ENCODE measurements around the gene ITM2B. TPM values are rescaled to one million over a fixed set of nuclear protein-coding genes. Genes with fewer than 3 reads are reported as not detected.

Gene ITM2B
- total RNA-seq, 1 experiment from 2014 or later: 179 TPM

GRCh38 chr13:48249018-48249417, 16.0 kb downstream of the ITM2B start:
- no peak for TF ChIP-seq CTCF (IDR thresholded peaks at IDR 0.05; ENCODE audit: unreplicated experiment)
- H3K27me3 Mint-ChIP-seq (ENCODE audit: insufficient read depth, unreplicated experiment): no peaks in the 10 kb centered on the region
- CTCF ChIA-PET: no interaction called here
- BruUV-seq (replicated peaks): no TSS peak
- H3K27ac Mint-ChIP-seq (ENCODE audit: low read depth, unreplicated experiment): no peak overlapping the region
- POLR2A ChIA-PET: interaction anchor here (3.8 kb wide), 1 partner anchor 12 kb away, joined by 17 read pairs; no protein-coding TSS in a partner anchor
- no peaks in the 10 kb centered on the region for H3K4me1 Mint-ChIP-seq (ENCODE audit: insufficient read depth, unreplicated experiment)
- H3K9me3 Mint-ChIP-seq (ENCODE audit: unreplicated experiment): no peaks in the 10 kb centered on the region
- H3K4me3 Mint-ChIP-seq (ENCODE audit: unreplicated experiment): no peak overlapping the region
- peaks cover 32% of the 10 kb centered on the region for H3K36me3 Mint-ChIP-seq (ENCODE audit: insufficient read depth, unreplicated experiment)
- DNase-seq (ENCODE audit: unreplicated experiment): no peak
- intact Hi-C loops (cut with micrococcal nuclease): no loop called here

- no peak for TF ChIP-seq CTCF (IDR thresholded peaks at IDR 0.05; ENCODE audit: unreplicated experiment)
- no peak for DNase-seq (ENCODE audit: unreplicated experiment)
Measured at GRCh38 chr13:48251611-48252081, 18.6 kb downstream of the ITM2B start.

GRCh38 chr13:48252176-48252575, 19.2 kb downstream of the ITM2B start:
- no peak overlapping the region for H3K4me3 Mint-ChIP-seq (ENCODE audit: unreplicated experiment)
- POLR2A ChIA-PET: interaction anchor here (0.6 kb wide), 1 partner anchor 11 kb away, joined by 3 read pairs; no protein-coding TSS in a partner anchor
- TF ChIP-seq CTCF (IDR thresholded peaks at IDR 0.05; ENCODE audit: unreplicated experiment): no peak
- H3K4me1 Mint-ChIP-seq (ENCODE audit: insufficient read depth, unreplicated experiment): no peaks in the 10 kb centered on the region
- H3K9me3 Mint-ChIP-seq (ENCODE audit: unreplicated experiment): no peaks in the 10 kb centered on the region
- no peak for DNase-seq (ENCODE audit: unreplicated experiment)
- H3K27ac Mint-ChIP-seq (ENCODE audit: low read depth, unreplicated experiment): no peak overlapping the region
- CTCF ChIA-PET: no interaction called here
- intact Hi-C loops (cut with micrococcal nuclease): no loop called here
- H3K27me3 Mint-ChIP-seq (ENCODE audit: insufficient read depth, unreplicated experiment): no peaks in the 10 kb centered on the region
- peaks cover 56% of the 10 kb centered on the region for H3K36me3 Mint-ChIP-seq (ENCODE audit: insufficient read depth, unreplicated experiment)
- BruUV-seq (replicated peaks): no TSS peak

More at GRCh38 chr13:48251611-48252081, 18.6 kb downstream of the ITM2B start:
- ChIA-PET CTCF (no interaction called here), POLR2A (interaction anchor here (0.6 to 2.5 kb wide), 2 partner anchors 10 to 17 kb away, joined by 3 to 7 read pairs; no protein-coding TSS in a partner anchor)
- Mint-ChIP-seq H3K9me3 (ENCODE audit: unreplicated experiment) (no peaks in the 10 kb centered on the region), H3K27me3 (ENCODE audit: insufficient read depth, unreplicated experiment) (no peaks in the 10 kb centered on the region), H3K27ac (ENCODE audit: low read depth, unreplicated experiment) (no peak overlapping the region), H3K4me1 (ENCODE audit: insufficient read depth, unreplicated experiment) (no peaks in the 10 kb centered on the region), H3K4me3 (ENCODE audit: unreplicated experiment) (no peak overlapping the region), H3K36me3 (ENCODE audit: insufficient read depth, unreplicated experiment) (peaks cover 51% of the 10 kb centered on the region)
- intact Hi-C loops (cut with micrococcal nuclease): no loop called here
- no TSS peak for BruUV-seq (replicated peaks)

GRCh38 chr13:48253849-48254248, 20.8 kb downstream of the ITM2B start:
- no TSS peak for BruUV-seq (replicated peaks)
- no peaks in the 10 kb centered on the region for H3K9me3 Mint-ChIP-seq (ENCODE audit: unreplicated experiment)
- no peak for TF ChIP-seq CTCF (IDR thresholded peaks at IDR 0.05; ENCODE audit: unreplicated experiment)
- peaks cover 59% of the 10 kb centered on the region for H3K36me3 Mint-ChIP-seq (ENCODE audit: insufficient read depth, unreplicated experiment)
- H3K27me3 Mint-ChIP-seq (ENCODE audit: insufficient read depth, unreplicated experiment): no peaks in the 10 kb centered on the region
- intact Hi-C loops (cut with micrococcal nuclease): no loop called here
- DNase-seq (ENCODE audit: unreplicated experiment): no peak
- no peak overlapping the region for H3K4me3 Mint-ChIP-seq (ENCODE audit: unreplicated experiment)
- H3K27ac Mint-ChIP-seq (ENCODE audit: low read depth, unreplicated experiment): peak overlapping the region; percentile 59
- POLR2A ChIA-PET: interaction anchor here (1.4 kb wide), 1 partner anchor 12 kb away, joined by 4 read pairs; no protein-coding TSS in a partner anchor
- no peaks in the 10 kb centered on the region for H3K4me1 Mint-ChIP-seq (ENCODE audit: insufficient read depth, unreplicated experiment)
- CTCF ChIA-PET: no interaction called here
